PC-9 (cell line): ENCODE data around the gene DHRS13. TPM values are rescaled to one million over a fixed set of nuclear protein-coding genes. Genes with fewer than 3 reads are reported as not detected.

ENCODE experiments used
- BruUV-seq: library from RNA; stranded (reverse); fragments of 400-500 nt; replicated peaks from 2 replicates; lab custom pipeline; 2021; lab: Mats Ljungman, UMichigan
- CTCF ChIA-PET: fragments of 300-600 bp; sonication (Branson Sonifier 250); formaldehyde crosslinking; loops from one replicate; lab custom pipeline; 2022; ENCODE audit warnings: antibody characterized with exemption; lab: Charles Lee
- POLR2A ChIA-PET: fragments of 300-600 bp; sonication (Branson Sonifier 250); formaldehyde crosslinking; loops from one replicate; lab custom pipeline; 2022; ENCODE audit warnings: antibody characterized with exemption; ENCODE audit not compliant: unreplicated experiment; lab: Charles Lee
- DNase-seq, 2 experiments: peaks; one replicate each; pipeline versions ENCODE4 v3.0.0 to v3.0.0-alpha.2; 2015 to 2022; ENCODE audit warnings: mixed read lengths in 1 of 2
- H2AFZ ChIP-seq: fragments of 200-600 bp; sonication (generic); 2 replicates; pipeline ENCODE4 v1.8.1; 2017; ENCODE audit warnings: antibody characterized with exemption
- H3F3A ChIP-seq: fragments of 200-600 bp; sonication (generic); 2 replicates; pipeline ENCODE4 v1.8.1; 2017; ENCODE audit warnings: antibody characterized with exemption, mild to moderate bottlenecking, low read depth; ENCODE audit not compliant: insufficient read depth
- H3K27ac ChIP-seq: fragments of 200-600 bp; sonication (generic); 2 replicates; pipeline ENCODE4 v1.6.1; 2016; ENCODE audit warnings: mixed run types
- H3K27me3 ChIP-seq: fragments of 200-600 bp; sonication (generic); 2 replicates; pipeline ENCODE4 v1.6.1; 2016; ENCODE audit warnings: low read depth, mixed run types; ENCODE audit not compliant: insufficient read depth
- H3K36me3 ChIP-seq: fragments of 200-600 bp; sonication (generic); 2 replicates; pipeline ENCODE4 v1.6.1; 2016; ENCODE audit warnings: low read depth, mixed run types
- H3K4me1 ChIP-seq: fragments of 200-600 bp; sonication (generic); replicated peaks from 2 replicates; pipeline ENCODE4 v1.6.1; 2016; ENCODE audit warnings: mixed run types; ENCODE audit not compliant: insufficient read depth
- H3K4me2 ChIP-seq: fragments of 200-600 bp; sonication (generic); 2 replicates; pipeline ENCODE4 v1.6.1; 2017; ENCODE audit warnings: mixed run types
- H3K4me3 ChIP-seq: fragments of 200-600 bp; sonication (generic); 2 replicates; pipeline ENCODE4 v1.6.1; 2016; ENCODE audit warnings: mixed run types
- H3K79me2 ChIP-seq: fragments of 200-600 bp; sonication (generic); 2 replicates; pipeline ENCODE4 v1.6.1; 2017; ENCODE audit warnings: low read depth, mixed run types
- H3K9me2 ChIP-seq: fragments of 200-600 bp; sonication (generic); 2 replicates; pipeline ENCODE4 v1.8.1; 2017; ENCODE audit warnings: mild to moderate bottlenecking; ENCODE audit not compliant: insufficient read depth
- H3K9me3 ChIP-seq: fragments of 200-600 bp; sonication (generic); 2 replicates; pipeline ENCODE4 v1.8.1; 2016; ENCODE audit warnings: low read depth; ENCODE audit not compliant: insufficient read depth
- H4K20me1 ChIP-seq: fragments of 200-600 bp; sonication (generic); 2 replicates; pipeline ENCODE4 v1.8.1; 2017; ENCODE audit not compliant: insufficient read depth
- EZH2 ChIP-seq: fragments of 200-600 bp; sonication (generic); IDR thresholded peaks from 2 replicates; pipeline ENCODE4 v1.8.0; 2017; ENCODE audit warnings: antibody characterized with exemption, low read depth
- intact Hi-C: fragments of 100-400 bp; cut with micrococcal nuclease; formaldehyde crosslinking; loops from one replicate; pipeline ENCODE4 v1.10.0; 2022; ENCODE audit not compliant: unreplicated experiment
- total RNA-seq: library from RNA; stranded (reverse); gene quantifications from 2 replicates; pipeline ENCODE4 v1.2.3, GENCODE V29; 2021
- TF ChIP-seq, protein P1 (sequence below): fragments of 200-600 bp; sonication (generic); conservative IDR thresholded peaks from 2 replicates; pipeline ENCODE4 v1.6.1; 2017; ENCODE audit warnings: mixed run types, antibody characterized with exemption, mild to moderate bottlenecking, moderate library complexity

The DHRS13 gene
- total RNA-seq, 1 experiment from 2014 or later = 15.8 TPM

DNA sequence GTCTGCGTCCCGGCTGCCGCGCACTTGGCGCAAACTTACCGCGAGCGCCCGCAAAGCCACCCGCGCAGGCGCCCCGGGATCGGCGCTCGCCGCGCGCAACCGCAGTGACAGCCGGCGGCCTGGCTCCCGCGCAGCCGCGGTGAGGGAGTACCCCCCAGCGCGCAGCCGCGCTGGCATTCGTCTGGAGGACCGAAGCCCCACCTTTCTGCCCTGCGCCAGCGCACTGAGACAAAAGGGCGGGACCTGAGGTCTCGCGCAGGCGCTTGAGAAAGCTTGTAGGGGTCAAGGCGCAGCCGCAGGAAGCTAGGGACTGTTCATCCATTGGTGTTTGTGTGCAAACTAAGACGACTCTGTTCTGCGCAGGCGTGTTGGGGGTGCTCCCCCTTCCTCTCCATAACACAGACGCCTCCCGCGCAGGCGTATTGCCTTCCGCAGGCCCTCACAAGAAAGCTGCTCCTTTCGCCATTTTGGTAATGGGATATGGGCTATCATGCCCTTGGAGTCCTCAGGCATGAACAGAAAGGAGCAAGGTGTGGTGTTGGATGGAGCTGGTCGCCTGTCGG lies 48.6 kb upstream of the DHRS13 start, which contains the start of gene PHF12:
PHF12 (minus strand) TSS at position 91 of the 563 bp plus-strand sequence. CDS start 558 bp downstream, outside the sequence.
- Histone ChIP-seq H3K4me2 (peak within 1 kb of the TSS; percentile 99), H3K4me3 (peak within 1 kb of the TSS; percentile 97), H3K9me3 (no peaks in the 10 kb centered on the region), H2AFZ (peak within 1 kb of the TSS; percentile 83), H3K4me1 (peaks cover 24% of the 10 kb centered on the region), H3F3A (peaks cover 34% of the 10 kb centered on the region), H3K36me3 (peaks cover 21% of the 10 kb centered on the region), H3K9me2 (no peaks in the 10 kb centered on the region), H3K27me3 (no peaks in the 10 kb centered on the region), H3K79me2 (peaks cover 48% of the 10 kb centered on the region), H4K20me1 (peaks cover 22% of the 10 kb centered on the region), H3K27ac (peak within 1 kb of the TSS; percentile 94)
- no peak for TF ChIP-seq EZH2
- TF ChIP-seq, protein P1, sequence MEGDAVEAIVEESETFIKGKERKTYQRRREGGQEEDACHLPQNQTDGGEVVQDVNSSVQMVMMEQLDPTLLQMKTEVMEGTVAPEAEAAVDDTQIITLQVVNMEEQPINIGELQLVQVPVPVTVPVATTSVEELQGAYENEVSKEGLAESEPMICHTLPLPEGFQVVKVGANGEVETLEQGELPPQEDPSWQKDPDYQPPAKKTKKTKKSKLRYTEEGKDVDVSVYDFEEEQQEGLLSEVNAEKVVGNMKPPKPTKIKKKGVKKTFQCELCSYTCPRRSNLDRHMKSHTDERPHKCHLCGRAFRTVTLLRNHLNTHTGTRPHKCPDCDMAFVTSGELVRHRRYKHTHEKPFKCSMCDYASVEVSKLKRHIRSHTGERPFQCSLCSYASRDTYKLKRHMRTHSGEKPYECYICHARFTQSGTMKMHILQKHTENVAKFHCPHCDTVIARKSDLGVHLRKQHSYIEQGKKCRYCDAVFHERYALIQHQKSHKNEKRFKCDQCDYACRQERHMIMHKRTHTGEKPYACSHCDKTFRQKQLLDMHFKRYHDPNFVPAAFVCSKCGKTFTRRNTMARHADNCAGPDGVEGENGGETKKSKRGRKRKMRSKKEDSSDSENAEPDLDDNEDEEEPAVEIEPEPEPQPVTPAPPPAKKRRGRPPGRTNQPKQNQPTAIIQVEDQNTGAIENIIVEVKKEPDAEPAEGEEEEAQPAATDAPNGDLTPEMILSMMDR = no peak
- DNase-seq = peak; percentile 99
- intact Hi-C loops = loop anchor here (2.0 to 5.0 kb wide), 4 partner anchors 156 to 616 kb away; partner anchors contain the start of genes ABHD15, RPL23A and TP53I13
- ChIA-PET POLR2A (interaction anchor here (0.5 to 1.4 kb wide), 16 partner anchors 52 to 1153 kb away, joined by 3 to 35 read pairs (median 4); partner anchors contain the start of genes NEK8, NUFIP2, RPL23A and SDF2), CTCF (interaction anchor here (0.6 to 1.1 kb wide), 5 partner anchors 14 to 232 kb away, joined by 3 to 15 read pairs (median 4); partner anchors contain the start of genes RPL23A and TLCD1)
- BruUV-seq = no TSS peak

DNA sequence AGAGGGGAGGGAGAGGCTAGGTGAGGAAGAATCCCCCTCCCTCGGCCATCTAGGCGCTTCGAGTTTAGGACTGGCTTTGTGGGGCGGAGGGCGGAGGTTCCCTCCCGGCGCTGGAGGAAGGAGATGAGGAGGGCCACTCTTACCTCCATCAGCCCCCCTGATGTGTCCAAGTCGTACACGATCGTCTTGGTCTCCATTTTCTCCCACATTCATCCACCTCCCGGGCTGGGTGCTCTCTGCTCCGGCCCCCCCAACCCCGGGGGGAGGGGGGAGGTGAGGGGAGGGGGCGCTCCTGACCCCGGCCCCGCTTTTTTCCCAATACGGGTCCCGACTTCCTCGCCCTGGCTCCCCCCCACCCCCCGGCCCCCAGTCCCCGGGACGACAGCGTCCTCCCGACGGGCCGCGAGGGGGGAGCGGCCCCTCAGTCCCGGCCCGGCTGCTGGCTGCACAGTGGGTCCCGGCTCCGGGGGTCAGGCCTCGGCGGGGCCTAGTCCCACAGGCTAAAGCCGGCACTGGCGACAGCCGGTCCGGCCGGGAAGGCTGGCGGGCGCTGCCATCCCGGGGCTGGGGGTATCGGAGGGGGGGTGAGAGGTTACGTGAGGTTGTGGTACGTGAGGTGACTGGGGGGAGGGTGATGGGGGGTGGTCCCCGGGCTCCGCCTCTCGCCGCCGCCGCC lies 48.0 kb upstream of the DHRS13 start:
- Histone ChIP-seq H3K36me3 (peaks cover 27% of the 10 kb centered on the region), H4K20me1 (peaks cover 29% of the 10 kb centered on the region), H3K4me2 (peak overlapping the region; percentile 99), H3F3A (peaks cover 39% of the 10 kb centered on the region), H3K4me1 (peaks cover 27% of the 10 kb centered on the region), H3K9me2 (no peaks in the 10 kb centered on the region), H3K4me3 (peak overlapping the region; percentile 97), H3K79me2 (peaks cover 54% of the 10 kb centered on the region), H3K27me3 (no peaks in the 10 kb centered on the region), H3K27ac (peak overlapping the region; percentile 31), H2AFZ (0 out of 2 replicates have a peak overlapping the region, but pooled peaks have one; percentile 7), H3K9me3 (no peaks in the 10 kb centered on the region)
- DNase-seq = no peak
- ChIA-PET POLR2A (interaction anchor here (0.5 to 1.4 kb wide), 12 partner anchors 52 to 688 kb away, joined by 3 to 35 read pairs (median 5); partner anchors contain the start of genes NEK8, NUFIP2 and RPL23A), CTCF (interaction anchor here (0.6 to 1.1 kb wide), 3 partner anchors 15 to 187 kb away, joined by 3 to 15 read pairs (median 3); no protein-coding TSS in a partner anchor)
- no peak for TF ChIP-seq EZH2
- TF ChIP-seq, protein P1 = no peak
- BruUV-seq = no TSS peak
- intact Hi-C loops = loop anchor here (2.0 to 5.0 kb wide), 4 partner anchors 156 to 616 kb away; partner anchors contain the start of genes ABHD15, RPL23A and TP53I13
